ENCODE measurements around the gene NCOR1.

GRCh38 chr17:16007439-16007838 is 207.9 kb downstream of the NCOR1 start:
- TF ChIP-seq, protein P1, sequence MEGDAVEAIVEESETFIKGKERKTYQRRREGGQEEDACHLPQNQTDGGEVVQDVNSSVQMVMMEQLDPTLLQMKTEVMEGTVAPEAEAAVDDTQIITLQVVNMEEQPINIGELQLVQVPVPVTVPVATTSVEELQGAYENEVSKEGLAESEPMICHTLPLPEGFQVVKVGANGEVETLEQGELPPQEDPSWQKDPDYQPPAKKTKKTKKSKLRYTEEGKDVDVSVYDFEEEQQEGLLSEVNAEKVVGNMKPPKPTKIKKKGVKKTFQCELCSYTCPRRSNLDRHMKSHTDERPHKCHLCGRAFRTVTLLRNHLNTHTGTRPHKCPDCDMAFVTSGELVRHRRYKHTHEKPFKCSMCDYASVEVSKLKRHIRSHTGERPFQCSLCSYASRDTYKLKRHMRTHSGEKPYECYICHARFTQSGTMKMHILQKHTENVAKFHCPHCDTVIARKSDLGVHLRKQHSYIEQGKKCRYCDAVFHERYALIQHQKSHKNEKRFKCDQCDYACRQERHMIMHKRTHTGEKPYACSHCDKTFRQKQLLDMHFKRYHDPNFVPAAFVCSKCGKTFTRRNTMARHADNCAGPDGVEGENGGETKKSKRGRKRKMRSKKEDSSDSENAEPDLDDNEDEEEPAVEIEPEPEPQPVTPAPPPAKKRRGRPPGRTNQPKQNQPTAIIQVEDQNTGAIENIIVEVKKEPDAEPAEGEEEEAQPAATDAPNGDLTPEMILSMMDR (IDR thresholded peaks at IDR 0.05; ENCODE audit: insufficient read depth, low read length, poor library complexity, severe bottlenecking), result no peak
- no peak for TF ChIP-seq EZH2phosphoT487 (conservative IDR thresholded peaks at IDR 0.05; ENCODE audit: low read length)
